Activated naive CD8-positive, alpha-beta T cell treated with anti-CD3 and anti-CD28 coated beads, Interleukin-2, amount 10 ng/mL, durations not matched to agents 7 days and 5 days (primary cell): ENCODE data around the gene IPO4. TPM values are rescaled to one million over a fixed set of nuclear protein-coding genes. Genes with fewer than 3 reads are reported as not detected.
A peak's percentile ranks its signal among the peaks of the same experiment; 100 is the strongest.

Source experiments
- ATAC-seq: fragments of 150-1000 bp; cut with Tn5 transposase; one replicate; pipeline ENCODE4 v1.10.0; 2021; ENCODE audit warnings: low read depth, moderate library complexity
- POLR2A ChIA-PET: fragments of 350-600 bp; sonication (Branson Sonifier 250); formaldehyde crosslinking; loops from one replicate; lab custom pipeline; 2021; ENCODE audit warnings: antibody characterized with exemption; lab: Charles Lee
- DNase-seq: peaks from one replicate; pipeline ENCODE4 v3.0.0; 2021
- H3K27ac Mint-ChIP-seq: one replicate; pipeline ENCODE4 v1.8.0; 2022; ENCODE audit warnings: mild to moderate bottlenecking, mixed read lengths
- H3K27me3 Mint-ChIP-seq: one replicate; pipeline ENCODE4 v1.8.0; 2022; ENCODE audit warnings: mild to moderate bottlenecking, moderate library complexity, mixed read lengths
- H3K36me3 Mint-ChIP-seq: one replicate; pipeline ENCODE4 v1.8.0; 2021; ENCODE audit warnings: mild to moderate bottlenecking, mixed read lengths
- H3K4me1 Mint-ChIP-seq: one replicate; pipeline ENCODE4 v1.8.0; 2021; ENCODE audit warnings: mixed read lengths
- H3K4me3 Mint-ChIP-seq: one replicate; pipeline ENCODE4 v1.8.0; 2022; ENCODE audit warnings: mild to moderate bottlenecking, moderate library complexity, mixed read lengths
- H3K9me3 Mint-ChIP-seq: one replicate; pipeline ENCODE4 v1.8.0; 2021; ENCODE audit warnings: mixed read lengths
- microRNA-seq: library from miRNA; unstranded; fragments of <30 nt; microRNA quantifications from one replicate; pipeline ENCODE4 v1.2.0, GENCODE V29; 2022
- total RNA-seq, 2 experiments: library from RNA; stranded (reverse); gene quantifications; one replicate each; pipeline ENCODE4 v1.2.3, GENCODE V29; 2021

IPO4 gene
- total RNA-seq, 2 experiments from 2014 or later, result 32.2 to 33.0 TPM

- H3K27me3 Mint-ChIP-seq, result no peaks in the 10 kb centered on the region
These were observed 52.6 kb downstream of the IPO4 start, which contains the start of gene PSME1 for GRCh38 chr14:24135834-24136683. TSS of gene PSME1 (plus strand) at chr14:24136194. CDS start at chr14:24136263, 69 bp downstream.

GRCh38 chr14:24135584-24135833 is 53.1 kb downstream of the IPO4 start:
- POLR2A ChIA-PET, result interaction anchor here (0.5 to 7.5 kb wide), 20 partner anchors 11 to 301 kb away, joined by 3 to 176 read pairs (median 6); partner anchors contain the start of genes CHMP4A, DCAF11, IRF9 and NRL
- H3K9me3 Mint-ChIP-seq, result no peaks in the 10 kb centered on the region
- H3K36me3 Mint-ChIP-seq, result peaks cover 35% of the 10 kb centered on the region
- peak overlapping the region; percentile 96 for H3K4me3 Mint-ChIP-seq
- no peak for DNase-seq
- H3K4me1 Mint-ChIP-seq, result peaks cover 50% of the 10 kb centered on the region
- peak overlapping the region; percentile 94 for H3K27ac Mint-ChIP-seq
- H3K27me3 Mint-ChIP-seq, result no peaks in the 10 kb centered on the region
- peak; percentile 1 for ATAC-seq

More at GRCh38 chr14:24135834-24136683, 52.6 kb downstream of the IPO4 start, which contains the start of gene PSME1:
- POLR2A ChIA-PET, result interaction anchor here (0.5 to 7.5 kb wide), 24 partner anchors 8 to 301 kb away, joined by 3 to 176 read pairs (median 4); partner anchors contain the start of genes CHMP4A, DCAF11, IRF9 and NRL
- ATAC-seq (peak; percentile 87), DNase-seq (peak; percentile 97)
- Mint-ChIP-seq H3K4me1 (peaks cover 51% of the 10 kb centered on the region), H3K9me3 (no peaks in the 10 kb centered on the region), H3K27ac (peak within 1 kb of the TSS; percentile 94), H3K4me3 (peak within 1 kb of the TSS; percentile 96), H3K36me3 (peaks cover 40% of the 10 kb centered on the region)

- Mint-ChIP-seq H3K4me3 (no peak overlapping the region), H3K9me3 (no peaks in the 10 kb centered on the region), H3K27ac (no peak overlapping the region), H3K4me1 (peaks cover 38% of the 10 kb centered on the region), H3K27me3 (no peaks in the 10 kb centered on the region), H3K36me3 (peaks cover 24% of the 10 kb centered on the region)
- ATAC-seq (no peak), DNase-seq (no peak)
- POLR2A ChIA-PET, result interaction anchor here (0.9 to 5.6 kb wide), 6 partner anchors 8 to 577 kb away, joined by 3 to 51 read pairs (median 8); partner anchors contain the start of genes DCAF11, EMC9, IRF9 and NRL
These were observed 54.9 kb downstream of the IPO4 start for GRCh38 chr14:24133735-24134134.

GRCh38 chr14:24132976-24133375 is 55.6 kb downstream of the IPO4 start:
- no peaks in the 10 kb centered on the region for H3K27me3 Mint-ChIP-seq
- POLR2A ChIA-PET, result interaction anchor here (0.9 to 5.6 kb wide), 7 partner anchors 8 to 576 kb away, joined by 3 to 51 read pairs (median 6); partner anchors contain the start of genes DCAF11, EMC9, IRF9 and NRL
- peaks cover 16% of the 10 kb centered on the region for H3K36me3 Mint-ChIP-seq
- peaks cover 32% of the 10 kb centered on the region for H3K4me1 Mint-ChIP-seq
- peak overlapping the region; percentile 33 for H3K4me3 Mint-ChIP-seq
- no peaks in the 10 kb centered on the region for H3K9me3 Mint-ChIP-seq
- no peak for ATAC-seq
- peak overlapping the region; percentile 88 for H3K27ac Mint-ChIP-seq
- no peak for DNase-seq

GRCh38 chr14:24132061-24132685 is 56.4 kb downstream of the IPO4 start:
- no peaks in the 10 kb centered on the region for H3K27me3 Mint-ChIP-seq
- no peaks in the 10 kb centered on the region for H3K9me3 Mint-ChIP-seq
- peak overlapping the region; percentile 33 for H3K4me3 Mint-ChIP-seq
- no peak for ATAC-seq
- POLR2A ChIA-PET, result interaction anchor here (1.0 to 5.6 kb wide), 7 partner anchors 9 to 81 kb away, joined by 3 to 51 read pairs (median 9); partner anchors contain the start of genes CHMP4A, DCAF11, EMC9 and IRF9
- peak; percentile 43 for DNase-seq
- H3K27ac Mint-ChIP-seq, result peak overlapping the region; percentile 88
- H3K36me3 Mint-ChIP-seq, result peaks cover 15% of the 10 kb centered on the region
- peaks cover 31% of the 10 kb centered on the region for H3K4me1 Mint-ChIP-seq

- no peak for ATAC-seq
- H3K4me1 Mint-ChIP-seq, result peaks cover 25% of the 10 kb centered on the region
- DNase-seq, result no peak
- H3K27ac Mint-ChIP-seq, result peak overlapping the region; percentile 88
- H3K9me3 Mint-ChIP-seq, result no peaks in the 10 kb centered on the region
- H3K4me3 Mint-ChIP-seq, result no peak overlapping the region
- POLR2A ChIA-PET, result interaction anchor here (1.0 to 5.6 kb wide), 6 partner anchors 9 to 81 kb away, joined by 3 to 51 read pairs (median 6); partner anchors contain the start of genes CHMP4A, DCAF11, IRF9 and NRL
- H3K27me3 Mint-ChIP-seq, result no peaks in the 10 kb centered on the region
- H3K36me3 Mint-ChIP-seq, result peaks cover 9% of the 10 kb centered on the region
These were observed 57.1 kb downstream of the IPO4 start for GRCh38 chr14:24131549-24131966.

- Mint-ChIP-seq H3K27ac (peak overlapping the region; percentile 38), H3K27me3 (no peaks in the 10 kb centered on the region), H3K4me1 (peaks cover 25% of the 10 kb centered on the region), H3K9me3 (no peaks in the 10 kb centered on the region), H3K36me3 (peaks cover 8% of the 10 kb centered on the region), H3K4me3 (no peak overlapping the region)
- ATAC-seq (no peak), DNase-seq (no peak)
- POLR2A ChIA-PET, result interaction anchor here (1.2 to 5.6 kb wide), 5 partner anchors 9 to 33 kb away, joined by 3 to 51 read pairs (median 9); partner anchors contain the start of genes DCAF11, IRF9, NRL and PSME2
These were observed 57.7 kb downstream of the IPO4 start for GRCh38 chr14:24130717-24131548.

GRCh38 chr14:24130380-24130716 is 58.3 kb downstream of the IPO4 start, which contains the start of gene FITM1:
TSS of gene FITM1 (plus strand) at chr14:24130659. CDS start at chr14:24131564, 905 bp downstream.
- H3K9me3 Mint-ChIP-seq, result no peaks in the 10 kb centered on the region
- no peak within 1 kb of the TSS for H3K4me3 Mint-ChIP-seq
- H3K27me3 Mint-ChIP-seq, result no peaks in the 10 kb centered on the region
- DNase-seq, result no peak
- POLR2A ChIA-PET, result interaction anchor here (1.2 to 5.6 kb wide), 2 partner anchors 14 to 34 kb away, joined by 3 to 51 read pairs; partner anchors contain the start of genes DCAF11 and NRL
- no peak for ATAC-seq
- H3K27ac Mint-ChIP-seq, result peak within 1 kb of the TSS; percentile 38
- peaks cover 23% of the 10 kb centered on the region for H3K4me1 Mint-ChIP-seq
- H3K36me3 Mint-ChIP-seq, result peaks cover 8% of the 10 kb centered on the region

Small RNAs within 50 kb of the gene (microRNA-seq; reads per million reads assigned to microRNA genes)
- gene MIR7703, result not detected

Other genes with a start within 250 kb of the IPO4 start
- 10 to 100 TPM; 17.1 to 20.0 TPM for gene DHRS4, start 235.0 kb downstream of the IPO4 start, total RNA-seq
- 10 to 100 TPM; 17.7 to 20.9 TPM for gene DHRS4L2, start 199.9 kb downstream of the IPO4 start, total RNA-seq
- under 1 TPM; 0.80 to 0.91 TPM for gene CARMIL3, start 136.8 kb downstream of the IPO4 start, total RNA-seq
- gene CPNE6, start 117.3 kb downstream of the IPO4 start, total RNA-seq, result under 1 TPM in 1 of 2 experiments, not detected in 1; 0.14 TPM
- gene PCK2, start 94.5 kb downstream of the IPO4 start, total RNA-seq, result 10 to 100 TPM; 47.4 to 50.6 TPM
- 100 to 1,000 TPM; 100 to 105 TPM for gene DCAF11, start 74.0 kb downstream of the IPO4 start, total RNA-seq
- 1 to 10 TPM; 3.3 to 3.4 TPM for gene NRL, start 73.9 kb downstream of the IPO4 start, total RNA-seq
- 1 to 10 TPM; 1.3 to 1.7 TPM for gene FITM1, start 58.2 kb downstream of the IPO4 start, total RNA-seq
- 100 to 1,000 TPM; 430 to 443 TPM for gene PSME1, start 52.6 kb downstream of the IPO4 start, total RNA-seq
- 10 to 100 TPM; 41.6 to 43.9 TPM for gene EMC9, start 47.2 kb downstream of the IPO4 start, total RNA-seq
- 100 to 1,000 TPM; 406 to 414 TPM for gene PSME2, start 42.2 kb downstream of the IPO4 start, total RNA-seq
- gene RNF31, start 41.3 kb downstream of the IPO4 start, total RNA-seq, result 100 to 1,000 TPM; 131 to 153 TPM
- 100 to 1,000 TPM; 234 to 252 TPM for gene IRF9, start 27.6 kb downstream of the IPO4 start, total RNA-seq
- gene REC8, start 16.7 kb downstream of the IPO4 start, total RNA-seq, result 10 to 100 TPM; 55.1 to 60.7 TPM
- gene TM9SF1, start 6.6 kb upstream of the IPO4 start, total RNA-seq, result 10 to 100 TPM; 28.9 to 29.6 TPM
- gene TSSK4, start 16.9 kb upstream of the IPO4 start, total RNA-seq, result under 1 TPM; 0.43 to 0.53 TPM
- gene CHMP4A, start 24.7 kb upstream of the IPO4 start, total RNA-seq, result 10 to 100 TPM; 93.6 to 97.8 TPM
- 10 to 100 TPM; 11.9 to 15.4 TPM for gene MDP1, start 27.2 kb upstream of the IPO4 start, total RNA-seq
- gene NEDD8, start 43.6 kb upstream of the IPO4 start, total RNA-seq, result 100 to 1,000 TPM; 179 to 196 TPM
- 10 to 100 TPM; 76.6 to 82.2 TPM for gene GMPR2, start 44.1 kb upstream of the IPO4 start, total RNA-seq
- 100 to 1,000 TPM; 122 to 124 TPM for gene TINF2, start 53.8 kb upstream of the IPO4 start, total RNA-seq
- gene TGM1, start 74.4 kb upstream of the IPO4 start, total RNA-seq, result 1 to 10 TPM; 5.7 to 5.8 TPM
- 10 to 100 TPM; 42.1 to 48.8 TPM for gene RABGGTA, start 82.8 kb upstream of the IPO4 start, total RNA-seq
- 10 to 100 TPM; 36.0 to 41.9 TPM for gene DHRS1, start 111.0 kb upstream of the IPO4 start, total RNA-seq
- 10 to 100 TPM; 28.7 to 31.1 TPM for gene NOP9, start 111.0 kb upstream of the IPO4 start, total RNA-seq
- gene CIDEB, start 119.2 kb upstream of the IPO4 start, total RNA-seq, result 10 to 100 TPM; 33.7 to 34.8 TPM
- gene LTB4R2, start 121.3 kb upstream of the IPO4 start, total RNA-seq, result 10 to 100 TPM; 19.4 to 21.2 TPM
- gene LTB4R, start 122.7 kb upstream of the IPO4 start, total RNA-seq, result 10 to 100 TPM; 27.0 to 27.8 TPM
- 1 to 10 TPM; 4.4 to 6.3 TPM for gene ADCY4, start 146.3 kb upstream of the IPO4 start, total RNA-seq
- gene RIPK3, start 151.2 kb upstream of the IPO4 start, total RNA-seq, result 10 to 100 TPM; 41.1 to 43.7 TPM
- not detected for gene NFATC4, start 179.4 kb upstream of the IPO4 start, total RNA-seq
- under 1 TPM; 0.34 to 0.42 TPM for gene NYNRIN, start 210.2 kb upstream of the IPO4 start, total RNA-seq
- gene CBLN3, start 240.9 kb upstream of the IPO4 start, total RNA-seq, result 1 to 10 TPM; 3.2 to 3.8 TPM
- 100 to 1,000 TPM; 104 to 105 TPM for gene KHNYN, start 241.1 kb upstream of the IPO4 start, total RNA-seq